Subcutaneous adipose tissue (tissue), 4 donors: ENCODE results near the gene SLC25A25. TPM values are rescaled to one million over a fixed set of nuclear protein-coding genes. Genes with fewer than 3 reads are reported as not detected.

Source experiments
- total RNA-seq, 4 donors: library from RNA; depleted of rRNA; stranded (reverse); fragments of >200 nt; gene quantifications; one replicate each; pipeline ENCODE4 v1.1.0, GENCODE V29; 2016
- TF ChIP-seq, protein P1 (sequence below): fragments of 450-650 bp; IDR thresholded peaks from one replicate; pipeline ENCODE4 v1.5.1; 2016; ENCODE audit warnings: low read depth, mild to moderate bottlenecking, control low read depth, antibody characterized with exemption, moderate library complexity

The SLC25A25 gene
- total RNA-seq, 4 donors from 2014 or later = 13.4 to 60.1 (median 19.5) TPM

DNA sequence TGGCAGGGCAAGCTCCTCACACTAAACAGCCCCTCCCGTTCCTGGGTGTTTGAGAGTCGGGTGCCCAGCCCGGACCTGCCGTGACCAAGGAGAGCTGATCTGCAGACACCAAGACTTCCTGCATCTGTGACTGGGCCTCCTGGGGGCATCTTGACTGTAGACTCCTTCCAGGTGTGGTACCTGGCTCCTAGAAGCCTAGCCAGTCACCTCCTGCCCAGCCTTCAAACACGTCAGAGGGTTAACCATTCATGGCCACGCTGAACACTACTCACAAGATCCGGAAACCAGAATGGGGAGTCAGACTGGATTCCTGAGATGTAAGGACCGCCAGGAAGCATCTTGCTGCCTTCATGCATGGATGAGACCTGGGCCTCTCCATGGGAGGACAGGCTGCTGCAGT lies 77.5 kb downstream of the SLC25A25 start:
- TF ChIP-seq, protein P1, sequence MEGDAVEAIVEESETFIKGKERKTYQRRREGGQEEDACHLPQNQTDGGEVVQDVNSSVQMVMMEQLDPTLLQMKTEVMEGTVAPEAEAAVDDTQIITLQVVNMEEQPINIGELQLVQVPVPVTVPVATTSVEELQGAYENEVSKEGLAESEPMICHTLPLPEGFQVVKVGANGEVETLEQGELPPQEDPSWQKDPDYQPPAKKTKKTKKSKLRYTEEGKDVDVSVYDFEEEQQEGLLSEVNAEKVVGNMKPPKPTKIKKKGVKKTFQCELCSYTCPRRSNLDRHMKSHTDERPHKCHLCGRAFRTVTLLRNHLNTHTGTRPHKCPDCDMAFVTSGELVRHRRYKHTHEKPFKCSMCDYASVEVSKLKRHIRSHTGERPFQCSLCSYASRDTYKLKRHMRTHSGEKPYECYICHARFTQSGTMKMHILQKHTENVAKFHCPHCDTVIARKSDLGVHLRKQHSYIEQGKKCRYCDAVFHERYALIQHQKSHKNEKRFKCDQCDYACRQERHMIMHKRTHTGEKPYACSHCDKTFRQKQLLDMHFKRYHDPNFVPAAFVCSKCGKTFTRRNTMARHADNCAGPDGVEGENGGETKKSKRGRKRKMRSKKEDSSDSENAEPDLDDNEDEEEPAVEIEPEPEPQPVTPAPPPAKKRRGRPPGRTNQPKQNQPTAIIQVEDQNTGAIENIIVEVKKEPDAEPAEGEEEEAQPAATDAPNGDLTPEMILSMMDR = no peak

DNA sequence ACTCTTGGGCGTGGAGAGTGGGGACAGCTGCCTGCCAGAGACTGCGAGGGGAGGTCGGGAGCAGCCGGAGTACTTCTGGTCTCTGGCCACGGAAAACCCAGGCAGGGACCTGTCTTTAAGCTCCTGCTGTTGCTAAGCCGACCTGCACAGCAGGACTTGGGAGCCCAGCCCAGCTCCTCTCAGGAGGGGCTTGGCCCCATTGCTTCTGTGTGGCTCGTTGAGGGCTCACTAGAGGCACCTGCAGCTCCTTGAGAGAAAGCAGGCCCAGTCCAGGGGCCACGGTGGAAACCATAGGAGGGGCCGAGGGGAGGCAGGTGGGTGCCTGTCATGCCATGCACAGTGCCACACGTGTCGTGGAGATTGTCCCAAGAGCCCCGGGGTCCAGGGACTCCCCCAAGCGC lies 77.9 kb downstream of the SLC25A25 start:
- TF ChIP-seq, protein P1 = no peak

DNA sequence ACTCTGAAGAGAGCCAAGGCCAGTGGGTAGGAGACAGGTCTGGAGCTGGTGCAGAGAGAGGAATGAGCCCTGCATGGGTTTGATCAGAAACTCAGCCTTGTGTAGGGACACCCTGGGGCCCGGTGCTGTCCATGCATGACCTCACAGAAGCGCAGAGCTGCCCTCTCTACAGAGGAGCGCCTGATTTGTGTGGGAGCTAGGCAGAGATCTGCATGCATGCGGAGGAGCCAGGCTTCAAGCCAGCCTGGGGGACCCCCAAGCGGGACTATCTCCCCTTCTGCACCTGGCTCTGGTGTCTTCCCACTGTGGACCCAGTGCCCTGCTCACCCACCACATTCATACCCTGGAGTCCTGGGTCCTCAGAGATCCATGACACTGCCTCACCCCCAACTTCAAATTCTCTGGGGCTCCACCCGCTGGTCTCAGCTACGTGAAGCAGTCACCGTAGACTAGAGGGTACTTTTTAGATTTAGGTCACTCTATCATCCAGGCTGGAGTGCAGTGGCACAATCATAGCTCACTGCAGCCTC lies 78.6 kb downstream of the SLC25A25 start:
- TF ChIP-seq, protein P1 = no peak

DNA sequence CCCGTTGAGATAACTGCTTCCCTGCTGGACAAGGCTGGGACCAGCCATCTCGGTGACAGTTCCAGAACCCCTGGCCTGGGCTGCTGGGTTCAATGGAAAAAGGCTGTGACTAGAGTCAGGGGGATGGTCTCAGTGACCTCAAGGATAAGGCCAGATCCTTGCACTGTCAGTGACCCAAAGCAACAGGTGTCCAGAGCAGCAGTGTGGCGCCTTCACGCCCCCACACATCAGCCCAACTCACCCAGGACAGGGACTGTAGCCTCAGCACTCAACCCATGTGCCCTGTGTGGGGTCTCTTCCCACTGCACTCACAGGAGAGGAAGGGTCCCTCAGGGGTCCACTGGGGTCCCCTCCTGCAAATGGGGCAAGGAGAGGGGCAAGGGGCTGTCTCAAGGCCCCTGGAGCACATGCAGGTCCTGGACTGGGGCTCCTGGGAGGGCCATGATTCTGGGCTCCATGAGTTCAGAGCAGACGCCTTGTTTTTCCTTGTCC lies 80.5 kb downstream of the SLC25A25 start:
- TF ChIP-seq, protein P1 = no peak

DNA sequence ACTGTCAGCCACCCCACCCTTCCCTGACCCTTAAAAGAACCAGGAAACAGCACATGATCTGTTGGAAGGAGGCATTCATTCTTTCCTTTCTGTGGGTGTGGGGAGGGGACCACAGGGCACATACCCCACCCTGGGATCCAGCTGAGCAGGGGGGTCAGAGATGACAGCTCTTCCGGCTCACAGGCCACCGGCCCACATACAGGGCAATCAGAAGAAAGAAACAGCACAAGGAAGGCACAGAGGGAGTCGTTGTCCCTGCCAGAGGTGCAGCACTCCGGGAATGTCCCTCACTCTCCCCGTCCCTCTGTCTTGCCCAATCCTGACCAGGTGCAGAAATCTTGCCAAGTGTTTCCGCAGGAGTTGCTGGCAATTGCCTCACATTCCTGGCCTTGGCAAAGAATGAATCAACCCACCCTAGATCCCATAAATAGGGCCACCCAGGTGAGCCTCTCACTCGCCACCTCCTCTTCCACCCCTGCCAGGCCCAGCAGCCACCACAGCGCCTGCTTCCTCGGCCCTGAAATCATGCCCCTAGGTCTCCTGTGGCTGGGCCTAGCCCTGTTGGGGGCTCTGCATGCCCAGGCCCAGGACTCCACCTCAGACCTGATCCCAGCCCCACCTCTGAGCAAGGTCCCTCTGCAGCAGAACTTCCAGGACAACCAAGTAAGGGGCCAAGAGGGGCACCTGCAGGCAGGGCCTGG lies 81.1 kb downstream of the SLC25A25 start, which contains the start of gene LCN2:
TSS of gene LCN2 (plus strand) at position 453 of the 701 bp plus-strand sequence. CDS start at position 526, 73 bp downstream.
- TF ChIP-seq, protein P1 = no peak

DNA sequence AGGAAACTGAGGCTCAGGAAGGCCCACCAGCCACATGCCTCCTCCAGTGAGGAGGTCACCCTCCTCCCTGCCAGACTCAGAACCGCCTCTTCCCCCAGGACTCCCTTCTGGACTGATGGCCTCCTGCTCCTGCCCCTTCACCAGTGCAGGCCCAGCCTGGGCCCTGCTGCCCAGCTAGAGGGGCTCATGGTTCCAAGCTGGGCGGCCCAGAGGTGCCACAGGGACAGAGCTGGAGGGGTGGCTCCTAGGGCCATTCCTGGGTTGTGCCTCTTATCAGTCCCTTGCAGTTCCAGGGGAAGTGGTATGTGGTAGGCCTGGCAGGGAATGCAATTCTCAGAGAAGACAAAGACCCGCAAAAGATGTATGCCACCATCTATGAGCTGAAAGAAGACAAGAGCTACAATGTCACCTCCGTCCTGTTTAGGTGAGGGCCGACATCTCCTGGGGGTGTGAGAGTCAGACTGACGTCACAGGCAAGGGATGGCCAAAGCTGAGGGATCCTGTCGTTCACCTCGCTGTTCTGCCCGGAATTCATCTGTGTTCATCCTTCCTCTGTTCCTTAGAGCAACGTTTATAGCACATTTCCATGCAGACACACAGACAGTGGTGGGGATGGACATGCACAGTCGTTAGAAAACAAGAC lies 82.0 kb downstream of the SLC25A25 start:
- TF ChIP-seq, protein P1 = no peak
